ENCODE data around the gene LBHD2. TPM values are rescaled to one million over a fixed set of nuclear protein-coding genes. Genes with fewer than 3 reads are reported as not detected.

Gene LBHD2
- total and polyA plus RNA-seq, 2 of the 13 experiments (the other 11 are each of a cell fraction or from before 2014, with no cell fraction given): 0.67 to 1.00 TPM

GRCh38 chr14:103103461-103104388 is 19.7 kb downstream of the LBHD2 start (continued):
- peak; percentile 26; the same call in 1 of the 2 replicates for TF ChIP-seq HOXD1 (CRISPR knock-in tag; IDR thresholded peaks at IDR 0.05)
- TF ChIP-seq, protein P1, sequence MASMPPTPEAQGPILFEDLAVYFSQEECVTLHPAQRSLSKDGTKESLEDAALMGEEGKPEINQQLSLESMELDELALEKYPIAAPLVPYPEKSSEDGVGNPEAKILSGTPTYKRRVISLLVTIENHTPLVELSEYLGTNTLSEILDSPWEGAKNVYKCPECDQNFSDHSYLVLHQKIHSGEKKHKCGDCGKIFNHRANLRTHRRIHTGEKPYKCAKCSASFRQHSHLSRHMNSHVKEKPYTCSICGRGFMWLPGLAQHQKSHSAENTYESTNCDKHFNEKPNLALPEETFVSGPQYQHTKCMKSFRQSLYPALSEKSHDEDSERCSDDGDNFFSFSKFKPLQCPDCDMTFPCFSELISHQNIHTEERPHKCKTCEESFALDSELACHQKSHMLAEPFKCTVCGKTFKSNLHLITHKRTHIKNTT (CRISPR knock-in tag; IDR thresholded peaks at IDR 0.05): no peak; the same call in 1 of the 2 replicates
- TF ChIP-seq JUND (CRISPR knock-in tag; IDR thresholded peaks at IDR 0.05): peak; percentile 33; the same call in 1 of the 2 replicates
- no peak for TF ChIP-seq MAFK (conservative IDR thresholded peaks at IDR 0.05 in 1 of 2, IDR thresholded peaks at IDR 0.05 in 1 of 2; ENCODE audit: low read length in 2 of 2)
- TF ChIP-seq SCMH1 (CRISPR knock-in tag; IDR thresholded peaks at IDR 0.05; ENCODE audit: borderline replicate concordance): no peak
- no peak; the same call in 1 of the 2 replicates for TF ChIP-seq PAF1 (CRISPR knock-in tag; IDR thresholded peaks at IDR 0.05)
- TF ChIP-seq, protein P2, sequence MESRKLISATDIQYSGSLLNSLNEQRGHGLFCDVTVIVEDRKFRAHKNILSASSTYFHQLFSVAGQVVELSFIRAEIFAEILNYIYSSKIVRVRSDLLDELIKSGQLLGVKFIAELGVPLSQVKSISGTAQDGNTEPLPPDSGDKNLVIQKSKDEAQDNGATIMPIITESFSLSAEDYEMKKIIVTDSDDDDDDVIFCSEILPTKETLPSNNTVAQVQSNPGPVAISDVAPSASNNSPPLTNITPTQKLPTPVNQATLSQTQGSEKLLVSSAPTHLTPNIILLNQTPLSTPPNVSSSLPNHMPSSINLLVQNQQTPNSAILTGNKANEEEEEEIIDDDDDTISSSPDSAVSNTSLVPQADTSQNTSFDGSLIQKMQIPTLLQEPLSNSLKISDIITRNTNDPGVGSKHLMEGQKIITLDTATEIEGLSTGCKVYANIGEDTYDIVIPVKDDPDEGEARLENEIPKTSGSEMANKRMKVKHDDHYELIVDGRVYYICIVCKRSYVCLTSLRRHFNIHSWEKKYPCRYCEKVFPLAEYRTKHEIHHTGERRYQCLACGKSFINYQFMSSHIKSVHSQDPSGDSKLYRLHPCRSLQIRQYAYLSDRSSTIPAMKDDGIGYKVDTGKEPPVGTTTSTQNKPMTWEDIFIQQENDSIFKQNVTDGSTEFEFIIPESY (CRISPR knock-in tag; IDR thresholded peaks at IDR 0.05): peak; percentile 16; the same call in 1 of the 2 replicates
- TF ChIP-seq TAF15 (IDR thresholded peaks at IDR 0.05; ENCODE audit: low read depth, low read length, poor library complexity, severe bottlenecking): peak; percentile 65
- TF ChIP-seq CC2D1A (CRISPR knock-in tag; IDR thresholded peaks at IDR 0.05): no peak
- TF ChIP-seq PHF21A (CRISPR knock-in tag; IDR thresholded peaks at IDR 0.05): peak; percentile 78
- no peak for TF ChIP-seq LCORL (IDR thresholded peaks at IDR 0.05)
- peak; percentile 98 for TF ChIP-seq LCORL (CRISPR knock-in tag; IDR thresholded peaks at IDR 0.05)
